ENCODE results near the gene FBXO9. TPM values are rescaled to one million over a fixed set of nuclear protein-coding genes. Genes with fewer than 3 reads are reported as not detected.

Gene FBXO9
- polyA plus RNA-seq, 3 donors: 47.7 to 105 (median 61.5) TPM

DNA sequence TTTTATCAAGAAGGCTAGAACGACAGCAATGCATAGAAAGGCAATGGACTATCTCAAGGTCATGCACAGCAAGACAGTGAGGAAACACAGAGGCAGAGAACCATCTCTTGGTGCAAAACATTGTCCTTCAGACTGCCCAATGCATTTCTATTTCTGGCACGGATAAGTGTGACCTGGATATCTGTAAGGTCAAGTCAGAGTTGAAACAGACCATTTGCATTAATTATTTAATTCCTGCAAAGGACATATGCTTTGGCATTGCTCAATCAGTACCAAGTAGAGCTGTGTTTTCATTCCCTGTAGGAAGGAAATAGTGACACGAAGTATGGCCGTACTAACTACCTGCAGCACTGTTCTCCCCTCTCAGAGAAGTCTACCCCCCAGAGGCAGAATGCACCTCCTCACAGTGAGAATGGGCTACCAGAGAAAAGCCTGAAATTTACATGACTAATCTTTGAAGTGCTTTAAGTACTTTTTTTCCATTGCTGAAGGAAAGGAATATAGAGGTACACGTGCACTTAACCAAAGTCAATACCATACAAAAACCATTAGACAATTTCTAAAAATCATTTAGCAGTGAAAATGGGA, 38.0 kb upstream of the FBXO9 start:
- no peaks in the 10 kb centered on the region for H3K27me3 ChIP-seq (ENCODE audit: control insufficient read depth in 2 of 2, insufficient read depth in 2 of 2, low read length in 2 of 2)
- H3K36me3 Mint-ChIP-seq: peaks cover 75 to 78% of the 10 kb centered on the region in 2 donors
- no peak overlapping the region for H2AFZ ChIP-seq (ENCODE audit: insufficient read depth, low read depth, low read length, poor library complexity, severe bottlenecking)
- no peak overlapping the region for H3K4me2 ChIP-seq (replicated peaks; ENCODE audit: extremely low read depth, low read length, poor library complexity, severe bottlenecking)
- no peaks in the 10 kb centered on the region for H3K79me2 ChIP-seq (ENCODE audit: insufficient read depth, low read length)
- H3K27ac ChIP-seq (ENCODE audit: low read depth in 1 of 2, low read length in 2 of 2): no peak overlapping the region
- H3K27ac Mint-ChIP-seq: no peak overlapping the region
- intact Hi-C loops (cut with micrococcal nuclease): no loop called here
- H3K9me3 ChIP-seq (replicated peaks in 1 of 2; ENCODE audit: control insufficient read depth in 1 of 2, insufficient read depth in 1 of 2, low read length in 2 of 2): no peaks in the 10 kb centered on the region
- DNase-seq: no peak
- H3K9ac ChIP-seq (ENCODE audit: insufficient read depth, low read length, poor library complexity, severe bottlenecking): no peak overlapping the region
- no peak overlapping the region for H3K4me3 ChIP-seq (replicated peaks in 1 of 3; ENCODE audit: low read depth in 2 of 3, low read length in 3 of 3)
- H3K4me1 Mint-ChIP-seq: no peaks in the 10 kb centered on the region
- no peak for TF ChIP-seq CTCF (IDR thresholded peaks at IDR 0.05)
- H3K27me3 Mint-ChIP-seq (ENCODE audit: low read depth in 3 of 3): no peaks in the 10 kb centered on the region
- no peaks in the 10 kb centered on the region for H4K20me1 ChIP-seq (ENCODE audit: insufficient read depth, low read length)
- H3K4me3 Mint-ChIP-seq: no peak overlapping the region
- H3K9me3 Mint-ChIP-seq: peaks cover 0 to 2% (median 0%) of the 10 kb centered on the region in 7 donors
- H3K36me3 ChIP-seq (replicated peaks in 1 of 2; ENCODE audit: control insufficient read depth in 1 of 2, insufficient read depth in 2 of 2, low read length in 2 of 2): peaks cover 37 to 70% of the 10 kb centered on the region in 2 donors
- WGBS (ENCODE audit: insufficient coverage): 91% methylated on average over 1 of the region's 5 CpGs
- H3K4me1 ChIP-seq (ENCODE audit: control insufficient read depth in 1 of 2, insufficient read depth in 2 of 2, low read length in 2 of 2): no peaks in the 10 kb centered on the region

GRCh38 chr6:53028467-53028866, 36.7 kb upstream of the FBXO9 start:
- Histone ChIP-seq H2AFZ (ENCODE audit: insufficient read depth, low read depth, low read length, poor library complexity, severe bottlenecking) (no peak overlapping the region), H3K9me3 (replicated peaks in 1 of 2; ENCODE audit: control insufficient read depth in 1 of 2, insufficient read depth in 1 of 2, low read length in 2 of 2) (no peaks in the 10 kb centered on the region), H3K4me3 (replicated peaks in 1 of 3; ENCODE audit: low read depth in 2 of 3, low read length in 3 of 3) (no peak overlapping the region), H3K4me2 (replicated peaks; ENCODE audit: extremely low read depth, low read length, poor library complexity, severe bottlenecking) (no peak overlapping the region), H3K27me3 (ENCODE audit: control insufficient read depth in 2 of 2, insufficient read depth in 2 of 2, low read length in 2 of 2) (no peaks in the 10 kb centered on the region), H4K20me1 (ENCODE audit: insufficient read depth, low read length) (no peaks in the 10 kb centered on the region), H3K27ac (ENCODE audit: low read depth in 1 of 2, low read length in 2 of 2) (no peak overlapping the region), H3K79me2 (ENCODE audit: insufficient read depth, low read length) (no peaks in the 10 kb centered on the region), H3K4me1 (ENCODE audit: control insufficient read depth in 1 of 2, insufficient read depth in 2 of 2, low read length in 2 of 2) (no peaks in the 10 kb centered on the region), H3K36me3 (replicated peaks in 1 of 2; ENCODE audit: control insufficient read depth in 1 of 2, insufficient read depth in 2 of 2, low read length in 2 of 2) (peaks cover 45 to 77% of the 10 kb centered on the region in 2 donors), H3K9ac (ENCODE audit: insufficient read depth, low read length, poor library complexity, severe bottlenecking) (no peak overlapping the region)
- no peaks in the 10 kb centered on the region for H3K9me3 Mint-ChIP-seq
- no peak overlapping the region for H3K4me3 Mint-ChIP-seq
- intact Hi-C loops (cut with micrococcal nuclease): no loop called here
- WGBS (ENCODE audit: insufficient coverage): no CpG with 5 or more reads among the region's 1 CpG
- no peak for TF ChIP-seq CTCF (IDR thresholded peaks at IDR 0.05)
- H3K4me1 Mint-ChIP-seq: no peaks in the 10 kb centered on the region
- peaks cover 77 to 81% of the 10 kb centered on the region in 2 donors for H3K36me3 Mint-ChIP-seq
- no peaks in the 10 kb centered on the region for H3K27me3 Mint-ChIP-seq (ENCODE audit: low read depth in 3 of 3)
- no peak for DNase-seq
- H3K27ac Mint-ChIP-seq: no peak overlapping the region

Measured in CD14-positive monocyte (primary cell).